GM18858 (cell line): ENCODE measurements around the gene DCTPP1.
A peak's percentile ranks its signal among the peaks of the same experiment; 100 is the strongest.
"Not testable (repeated sequence)": the region's sequence is repeated elsewhere in the genome, so short reads cannot be mapped to it uniquely, and the experiment has no call there.

Experiments
- ATAC-seq: cut with Tn5 transposase; IDR thresholded peaks from one replicate; pipeline ENCODE4 v1.9.1; 2021; ENCODE audit not compliant: unreplicated experiment

DCTPP1 gene

DNA sequence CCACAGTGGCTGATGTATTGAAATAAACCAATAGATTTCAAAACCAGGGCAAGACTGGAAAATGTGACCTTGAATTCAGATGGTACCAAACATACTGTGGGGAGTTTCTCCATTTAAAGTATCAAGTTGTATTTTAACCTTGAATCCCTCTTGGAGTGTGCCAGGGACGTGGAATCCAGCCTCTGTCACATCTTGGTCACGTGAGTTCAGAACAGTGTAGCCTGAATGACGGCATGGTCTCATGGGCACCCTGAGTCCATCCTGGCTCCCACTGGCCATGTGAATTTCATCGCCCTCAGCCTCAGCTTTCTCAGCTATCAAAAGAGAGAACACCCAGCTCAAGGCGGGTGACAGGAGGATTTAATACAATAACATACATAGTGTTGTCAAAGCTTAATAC is 15.7 kb downstream of the DCTPP1 start:
- no peak for ATAC-seq

GRCh38 chr16:30413112-30413806 is 16.6 kb downstream of the DCTPP1 start:
- ATAC-seq, result no peak

DNA sequence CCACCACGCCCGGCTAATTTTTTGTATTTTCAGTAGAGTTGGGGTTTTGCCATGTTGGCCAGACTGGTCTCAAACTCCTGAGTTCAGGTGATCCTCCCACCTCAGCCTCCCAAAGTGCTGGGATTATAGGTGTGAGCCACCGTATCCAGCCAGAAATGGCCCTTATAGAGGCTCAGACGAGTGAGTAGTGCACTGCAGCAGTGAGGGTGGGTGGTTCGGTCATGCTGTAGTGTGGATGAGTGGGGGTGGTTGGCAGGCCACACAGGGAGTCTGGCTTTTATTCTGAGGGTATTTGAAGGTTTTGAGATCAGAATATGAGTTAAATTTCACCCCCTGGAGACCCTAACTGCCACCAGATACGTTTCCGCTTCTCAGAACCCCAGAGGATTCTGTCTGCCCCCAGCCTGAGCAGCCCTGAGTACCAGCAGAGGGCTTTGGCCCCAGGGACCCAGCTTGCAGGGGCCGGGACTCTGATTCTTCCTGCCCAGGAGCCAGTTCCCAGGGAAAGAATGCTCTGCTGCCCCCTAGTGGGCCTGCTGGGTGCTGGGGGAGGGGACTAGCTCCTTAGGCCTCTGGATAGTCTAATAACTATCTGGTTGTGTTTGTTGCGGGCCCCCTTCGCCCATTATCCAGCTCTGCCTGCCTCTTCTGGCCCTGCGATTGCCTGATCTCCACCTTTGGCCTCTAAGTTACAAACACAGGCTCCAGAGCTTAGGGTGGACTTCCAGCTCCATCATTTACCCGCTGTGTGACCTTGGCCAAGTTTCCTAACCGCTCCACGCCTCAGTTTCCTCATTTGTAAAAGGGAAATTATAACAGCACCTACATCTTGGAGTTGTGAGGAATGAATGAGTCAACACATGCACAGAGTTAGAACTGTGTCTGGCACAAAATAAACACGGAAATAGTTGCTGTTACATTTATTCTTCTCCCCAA is 20.4 kb downstream of the DCTPP1 start:
- ATAC-seq, result no peak

GRCh38 chr16:30407804-30408534 is 21.9 kb downstream of the DCTPP1 start:
- no peak for ATAC-seq

DNA sequence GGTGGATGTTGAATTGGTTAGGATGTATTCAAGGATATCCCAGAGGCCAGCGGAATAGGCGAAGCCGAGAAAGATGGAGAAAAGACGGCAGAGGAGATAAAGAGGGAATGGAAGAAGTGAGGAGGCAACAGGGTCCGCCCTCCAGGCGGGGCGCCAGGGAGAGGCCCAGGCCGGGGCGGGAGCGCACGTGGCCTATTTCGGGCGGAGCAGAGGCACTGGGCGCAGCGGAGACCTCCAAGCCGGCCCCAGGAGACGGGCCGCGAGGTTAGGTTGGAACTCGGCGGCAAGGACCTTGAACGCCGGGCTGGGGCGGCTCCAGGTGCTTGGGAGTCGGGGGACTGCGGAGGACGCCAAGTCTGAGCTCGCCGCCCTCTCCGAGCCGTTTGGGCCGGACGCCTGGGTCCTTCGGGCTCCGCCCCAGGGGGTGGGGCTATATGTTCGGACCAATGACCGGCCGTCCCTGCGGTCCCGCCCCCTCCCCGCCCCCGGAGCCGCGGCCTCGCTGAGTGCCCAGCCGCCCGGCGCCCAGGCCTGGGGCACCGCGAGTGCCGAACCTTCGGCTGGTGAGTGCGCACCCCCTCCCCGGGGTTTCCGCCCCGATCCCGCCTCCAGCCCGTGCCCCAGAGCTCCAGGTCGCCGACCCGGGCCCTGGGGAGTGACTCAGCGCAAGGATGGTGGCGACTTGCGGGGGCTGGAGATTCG is 22.6 kb downstream of the DCTPP1 start, which contains the start of gene ZNF771:
Gene ZNF771 (plus strand): TSS at position 505 of the 702 bp plus-strand sequence. CDS start 448 bp downstream, outside the sequence.
- peak; percentile 71 for ATAC-seq

GRCh38 chr16:30406795-30407101 is 23.1 kb downstream of the DCTPP1 start:
- no peak for ATAC-seq

GRCh38 chr16:30401768-30402425 is 27.9 kb downstream of the DCTPP1 start:
- ATAC-seq, result no peak

DNA sequence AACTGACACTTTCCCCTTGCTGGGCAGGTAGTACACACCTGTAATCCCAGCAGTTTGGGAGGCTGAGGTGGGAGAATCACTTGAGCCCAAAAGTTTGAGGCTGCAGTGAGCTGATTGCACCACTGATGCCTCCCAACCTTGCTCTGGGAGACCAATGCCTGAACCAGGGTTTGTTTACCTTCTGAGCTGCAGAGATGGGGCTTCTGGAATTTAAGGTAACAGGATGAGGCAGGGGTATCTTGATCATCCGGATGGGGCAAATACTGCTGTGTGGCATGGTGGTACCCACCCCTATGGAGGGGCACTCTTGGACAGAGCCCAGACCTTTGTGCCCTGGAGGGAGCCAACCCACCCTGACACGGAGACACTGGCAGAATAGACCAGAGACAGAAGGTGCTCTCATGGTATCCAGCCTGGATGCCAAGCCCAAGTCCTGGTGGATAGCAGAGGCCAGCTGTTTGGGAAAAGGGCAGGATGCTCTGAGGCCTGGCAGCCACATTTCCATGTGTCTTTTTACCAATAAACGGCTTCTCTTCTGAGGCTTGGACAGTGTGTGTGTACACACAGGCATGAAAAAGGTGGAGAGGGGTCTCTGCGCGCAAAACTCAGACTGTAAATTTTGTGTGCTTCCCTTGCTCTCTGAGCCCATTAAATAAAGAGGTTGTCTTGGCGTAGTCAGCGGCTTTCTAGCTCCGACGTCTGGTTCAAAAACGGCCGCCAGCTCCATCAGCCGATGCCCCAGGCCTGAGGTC is 30.2 kb downstream of the DCTPP1 start:
- no peak for ATAC-seq

DNA sequence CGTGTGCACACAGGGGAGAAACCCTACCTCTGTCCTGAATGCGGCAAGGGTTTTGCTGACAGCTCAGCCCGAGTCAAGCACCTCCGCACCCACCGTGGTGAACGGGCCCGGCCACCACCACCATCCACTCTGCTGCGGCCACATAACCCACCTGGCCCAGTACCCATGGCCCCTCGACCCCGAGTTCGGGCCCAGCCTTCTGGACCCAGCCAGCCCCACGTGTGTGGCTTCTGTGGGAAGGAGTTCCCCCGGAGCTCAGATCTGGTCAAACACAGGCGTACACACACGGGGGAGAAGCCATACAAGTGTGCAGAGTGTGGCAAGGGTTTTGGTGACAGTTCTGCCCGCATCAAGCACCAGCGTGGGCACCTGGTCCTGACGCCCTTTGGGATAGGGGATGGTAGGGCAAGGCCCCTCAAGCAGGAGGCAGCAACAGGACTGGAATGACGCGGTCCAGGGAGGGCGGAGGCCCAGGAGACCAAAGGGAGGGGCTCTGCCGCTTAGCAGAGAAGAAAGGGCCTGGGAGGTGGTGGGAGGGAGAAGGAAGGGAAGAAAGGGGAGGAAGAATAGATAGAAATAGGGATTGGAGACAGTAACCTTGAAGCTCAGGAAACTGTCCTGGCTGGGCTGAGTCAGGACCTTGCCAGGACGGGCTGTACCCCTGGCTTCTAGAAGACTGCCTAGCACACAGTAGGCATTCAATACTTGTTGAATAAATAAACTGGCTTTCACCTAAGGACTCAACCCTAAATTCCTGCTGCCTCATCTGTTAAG is 31.0 kb downstream of the DCTPP1 start:
- no peak for ATAC-seq

DNA sequence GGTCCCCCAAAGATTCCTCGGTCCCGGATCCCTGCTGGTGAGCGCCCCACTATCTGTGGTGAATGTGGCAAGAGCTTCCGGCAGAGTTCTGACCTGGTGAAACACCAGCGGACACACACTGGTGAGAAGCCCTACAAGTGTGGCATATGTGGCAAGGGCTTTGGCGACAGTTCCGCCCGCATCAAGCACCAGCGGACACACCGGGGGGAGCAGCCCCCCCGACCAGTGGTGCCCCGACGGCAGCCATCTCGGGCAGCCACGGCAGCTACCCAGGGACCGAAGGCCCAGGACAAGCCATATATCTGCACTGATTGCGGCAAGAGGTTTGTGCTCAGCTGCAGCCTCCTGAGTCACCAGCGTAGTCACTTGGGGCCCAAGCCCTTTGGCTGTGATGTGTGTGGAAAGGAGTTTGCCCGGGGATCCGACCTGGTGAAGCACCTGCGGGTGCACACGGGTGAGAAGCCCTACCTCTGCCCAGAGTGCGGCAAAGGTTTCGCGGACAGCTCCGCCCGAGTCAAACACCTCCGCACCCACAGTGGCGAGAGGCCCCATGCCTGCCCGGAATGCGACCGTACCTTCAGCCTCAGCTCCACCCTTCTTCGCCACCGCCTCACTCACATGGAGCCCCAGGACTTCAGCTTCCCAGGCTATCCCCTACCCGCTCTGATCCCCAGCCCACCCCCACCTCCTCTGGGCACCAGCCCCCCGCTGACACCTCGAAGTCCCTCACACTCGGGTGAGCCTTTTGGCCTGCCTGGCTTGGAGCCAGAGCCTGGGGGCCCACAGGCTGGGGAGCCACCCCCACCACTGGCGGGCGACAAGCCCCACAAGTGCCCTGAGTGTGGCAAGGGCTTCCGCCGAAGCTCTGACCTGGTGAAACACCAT is 31.8 kb downstream of the DCTPP1 start:
- ATAC-seq, result no peak

- no peak for ATAC-seq
Observed at GRCh38 chr16:30397056-30397455, 32.8 kb downstream of the DCTPP1 start.

GRCh38 chr16:30396627-30397026 is 33.2 kb downstream of the DCTPP1 start:
- ATAC-seq, result not testable (repeated sequence)

DNA sequence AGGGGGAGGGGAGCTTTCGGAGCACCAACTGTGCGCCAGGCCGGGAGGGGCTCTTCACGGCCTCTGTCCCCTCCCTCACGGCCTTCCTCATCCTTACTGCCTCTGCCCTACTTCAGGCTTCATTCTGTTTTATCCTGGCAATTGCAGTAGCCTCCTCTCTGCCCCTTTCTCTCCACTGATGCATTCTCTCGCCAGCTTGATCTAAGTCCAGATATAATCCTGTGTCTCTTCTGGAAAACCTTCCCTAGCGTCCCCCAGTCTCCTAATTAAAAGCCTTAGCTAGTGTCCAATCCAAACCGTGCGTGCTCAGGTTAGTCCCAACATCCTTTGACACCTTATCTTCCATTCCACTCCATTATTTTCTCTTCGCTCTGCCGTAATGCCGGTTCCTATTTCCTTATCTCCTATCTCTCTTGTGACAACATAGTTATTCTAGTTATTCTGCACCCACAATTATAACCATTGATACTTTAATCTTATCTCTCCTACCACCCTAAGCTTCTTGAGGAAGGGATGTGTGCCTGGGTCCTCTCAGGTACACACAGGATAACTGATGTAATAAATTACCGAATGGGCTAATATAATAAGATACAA is 33.7 kb downstream of the DCTPP1 start:
- ATAC-seq, result no peak

- ATAC-seq, result peak; percentile 60
Observed at GRCh38 chr16:30395155-30395991, 34.5 kb downstream of the DCTPP1 start, which contains the start of gene ZNF48. ZNF48 (plus strand) TSS chr16:30395420; CDS start chr16:30395795, 375 bp downstream.

DNA sequence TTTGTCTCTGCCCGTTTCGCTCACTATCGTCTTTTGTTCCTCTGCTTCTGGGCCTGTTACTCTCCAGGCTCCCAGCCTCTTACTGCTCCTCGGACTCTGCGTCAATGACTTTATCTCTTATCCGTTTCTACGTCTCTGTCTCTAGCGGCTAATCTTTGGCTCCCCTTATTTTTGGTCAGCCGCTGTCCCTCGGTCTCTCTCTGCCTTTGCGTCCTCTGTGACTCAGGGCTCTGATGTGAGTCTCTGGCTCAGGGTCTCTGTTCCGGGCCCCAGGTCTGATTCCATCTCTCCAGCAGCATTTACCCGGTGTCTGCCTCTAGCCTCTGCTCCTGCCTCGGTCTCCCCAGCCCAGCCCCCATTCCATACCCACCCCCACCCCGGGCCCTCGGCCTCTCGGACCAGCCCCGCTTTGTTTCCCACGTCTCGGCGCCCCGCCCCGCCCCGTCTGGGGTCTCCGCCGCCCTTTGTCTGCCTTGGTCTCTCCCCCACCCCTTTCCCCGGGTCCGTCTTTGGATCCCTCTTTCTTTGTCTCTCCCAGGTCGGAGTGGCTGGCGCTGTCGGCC is 35.2 kb downstream of the DCTPP1 start:
- no peak for ATAC-seq

GRCh38 chr16:30383521-30383920 is 46.3 kb downstream of the DCTPP1 start:
- ATAC-seq, result no peak
